HepG2 (cell line): Measurements from ENCODE around the gene GNB1. TPM values are rescaled to one million over a fixed set of nuclear protein-coding genes. Genes with fewer than 3 reads are reported as not detected.

Experiments used
- ATF6 ChIP-seq: sonication (generic); formaldehyde crosslinking; conservative IDR thresholded peaks from 2 replicates; pipeline ENCODE4 v1.4.0; 2020; ENCODE audit warnings: missing genetic modification reagents
- DBP ChIP-seq: sonication (generic); formaldehyde crosslinking; IDR thresholded peaks from 2 replicates; pipeline ENCODE4 v1.4.0; 2020; ENCODE audit warnings: missing genetic modification reagents; ENCODE audit errors: not compliant biosample characterization
- ETS1 ChIP-seq: sonication (generic); formaldehyde crosslinking; IDR thresholded peaks from 2 replicates; pipeline ENCODE4 v1.4.0; 2020; ENCODE audit warnings: missing genetic modification reagents
- FLYWCH1 ChIP-seq: sonication (generic); formaldehyde crosslinking; IDR thresholded peaks from 2 replicates; pipeline ENCODE4 v1.8.1; 2023; ENCODE audit warnings: mild to moderate bottlenecking, missing genetic modification reagents
- GLMP ChIP-seq: sonication (generic); formaldehyde crosslinking; IDR thresholded peaks from 2 replicates; pipeline ENCODE4 v1.9.0; 2021; ENCODE audit warnings: missing genetic modification reagents, mild to moderate bottlenecking, borderline replicate concordance
- GPBP1L1 ChIP-seq: sonication (generic); formaldehyde crosslinking; IDR thresholded peaks from 2 replicates; pipeline ENCODE4 v1.5.0; 2020; ENCODE audit warnings: mild to moderate bottlenecking, missing genetic modification reagents
- REXO4 ChIP-seq: sonication (generic); formaldehyde crosslinking; IDR thresholded peaks from 2 replicates; pipeline ENCODE4 v1.8.0; 2022; ENCODE audit warnings: missing genetic modification reagents, mild to moderate bottlenecking, borderline replicate concordance
- RFXAP ChIP-seq: sonication (generic); formaldehyde crosslinking; IDR thresholded peaks from 2 replicates; pipeline ENCODE4 v1.4.0; 2020; ENCODE audit warnings: missing genetic modification reagents, borderline replicate concordance
- RXRB ChIP-seq: IDR thresholded peaks from 2 replicates; pipeline ENCODE4 v1.6.1; 2016; ENCODE audit warnings: borderline replicate concordance, missing genetic modification reagents, missing compliant biosample characterization
- SKIL ChIP-seq: sonication (generic); formaldehyde crosslinking; IDR thresholded peaks from 2 replicates; pipeline ENCODE4 v1.8.0; 2022; ENCODE audit warnings: missing genetic modification reagents, mild to moderate bottlenecking, moderate library complexity, borderline replicate concordance
- SMAD1 ChIP-seq: sonication (generic); formaldehyde crosslinking; IDR thresholded peaks from 2 replicates; pipeline ENCODE4 v1.4.0; 2020; ENCODE audit warnings: missing genetic modification reagents, low read depth, mild to moderate bottlenecking, borderline replicate concordance
- TFE3 ChIP-seq: IDR thresholded peaks from 2 replicates; pipeline ENCODE4 v1.6.1; 2016
- ZNF20 ChIP-seq: sonication (generic); formaldehyde crosslinking; IDR thresholded peaks from 2 replicates; pipeline ENCODE4 v1.4.0; 2020; ENCODE audit warnings: mild to moderate bottlenecking, moderate library complexity, missing genetic modification reagents
- ZNF282 ChIP-seq: fragments of 450-650 bp; IDR thresholded peaks from 2 replicates; pipeline ENCODE4 v1.6.1; 2018; ENCODE audit not compliant: partially characterized antibody
- ZNF446 ChIP-seq: sonication (generic); formaldehyde crosslinking; IDR thresholded peaks from 2 replicates; pipeline ENCODE4 v1.5.0; 2020; ENCODE audit warnings: mild to moderate bottlenecking, missing genetic modification reagents
- ZNF543 ChIP-seq: sonication (generic); formaldehyde crosslinking; IDR thresholded peaks from 2 replicates; pipeline ENCODE4 v1.4.0; 2020; ENCODE audit warnings: mild to moderate bottlenecking, missing genetic modification reagents
- ZNF766 ChIP-seq: sonication (generic); formaldehyde crosslinking; IDR thresholded peaks from 2 replicates; pipeline ENCODE4 v1.5.0; 2020; ENCODE audit warnings: missing genetic modification reagents, borderline replicate concordance
- ZNF782 ChIP-seq: sonication (generic); formaldehyde crosslinking; IDR thresholded peaks from 2 replicates; pipeline ENCODE4 v1.4.0; 2020; ENCODE audit warnings: missing genetic modification reagents, mild to moderate bottlenecking, borderline replicate concordance
- polyA plus RNA-seq, 8 experiments: library from polyadenylated mRNA; depleted of rRNA in 3 of 8; stranded (reverse) in 7 of 8; unstranded in 1 of 8; fragments of >200 nt; fragmentation: Illumina TruSeq in 4 of 8; extraction: Trizol in 4 of 8; gene quantifications; 2 replicates each; pipeline versions ENCODE4 v1.2.1 to v1.2.3, GENCODE V29; 2011 to 2016; ENCODE audit warnings: low read depth in 4 of 8, missing spikeins in 1 of 8, mixed read lengths in 1 of 8; ENCODE audit not compliant: insufficient read depth in 1 of 8
- total RNA-seq, 5 experiments: library from RNA; depleted of rRNA; stranded (reverse); fragments of >200 nt; fragmentation: Illumina TruSeq; extraction: Trizol; gene quantifications; 2 replicates each; pipeline ENCODE4 v1.2.3, GENCODE V29; 2016; ENCODE audit warnings: low read depth in 1 of 5

Gene GNB1
- total and polyA plus RNA-seq, 2 of the 13 experiments (the other 11 are each of a cell fraction or from before 2014, with no cell fraction given), result 66.2 to 327 TPM

GRCh38 chr1:1777950-1778662 is 112.8 kb downstream of the GNB1 start, which contains the start of gene NADK (continued):
- TF ChIP-seq ZNF543 (CRISPR knock-in tag) (peak; percentile 58; the same call in 1 of the 2 replicates), RFXAP (no peak), ZNF20 (CRISPR knock-in tag) (no peak), ZNF766 (CRISPR knock-in tag) (no peak), DBP (CRISPR knock-in tag) (no peak), ATF6 (no peak), ZNF782 (CRISPR knock-in tag) (0 out of 2 replicates have a peak, but pooled peaks have one; percentile 35), FLYWCH1 (CRISPR knock-in tag) (no peak), SKIL (CRISPR knock-in tag) (no peak), GLMP (CRISPR knock-in tag) (no peak), ZNF446 (no peak), GPBP1L1 (CRISPR knock-in tag) (no peak), REXO4 (CRISPR knock-in tag) (no peak), RXRB (CRISPR knock-in tag) (no peak), SMAD1 (CRISPR knock-in tag) (no peak), ZNF282 (no peak), TFE3 (no peak), ETS1 (CRISPR knock-in tag) (0 out of 2 replicates have a peak, but pooled peaks have one; percentile 21)
